ENCODE measurements around the gene PPP2R2C.

DNA sequence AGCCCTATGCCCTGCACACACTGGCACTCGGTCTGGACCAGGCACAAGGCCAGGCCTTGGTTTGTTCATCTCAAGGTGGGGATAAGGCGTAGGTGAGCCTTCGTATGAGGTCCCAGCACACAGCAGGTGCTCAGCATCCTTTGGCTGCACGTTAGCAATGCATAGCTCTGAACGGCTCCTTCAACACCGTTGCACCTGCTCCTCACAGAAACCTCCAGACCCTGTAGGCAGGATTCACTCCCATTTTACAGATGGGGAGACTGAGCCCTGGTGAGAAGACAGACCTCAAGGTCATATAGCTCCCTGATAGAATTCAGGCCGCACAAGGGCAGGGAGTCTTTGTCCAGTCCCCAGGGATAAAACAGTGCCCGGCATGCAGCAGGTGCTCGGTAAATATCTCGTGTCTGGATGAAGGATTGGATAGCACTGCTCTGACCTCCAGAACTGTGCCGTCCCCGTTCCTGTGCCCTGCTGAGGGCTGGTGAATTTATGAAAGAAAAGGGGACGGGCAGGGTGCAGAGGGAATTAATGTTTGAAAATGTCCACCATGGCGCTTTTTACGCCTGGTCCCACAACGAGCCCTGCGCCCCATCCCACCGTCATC lies 2.4 kb downstream of the PPP2R2C start:
- TF ChIP-seq, protein P1, sequence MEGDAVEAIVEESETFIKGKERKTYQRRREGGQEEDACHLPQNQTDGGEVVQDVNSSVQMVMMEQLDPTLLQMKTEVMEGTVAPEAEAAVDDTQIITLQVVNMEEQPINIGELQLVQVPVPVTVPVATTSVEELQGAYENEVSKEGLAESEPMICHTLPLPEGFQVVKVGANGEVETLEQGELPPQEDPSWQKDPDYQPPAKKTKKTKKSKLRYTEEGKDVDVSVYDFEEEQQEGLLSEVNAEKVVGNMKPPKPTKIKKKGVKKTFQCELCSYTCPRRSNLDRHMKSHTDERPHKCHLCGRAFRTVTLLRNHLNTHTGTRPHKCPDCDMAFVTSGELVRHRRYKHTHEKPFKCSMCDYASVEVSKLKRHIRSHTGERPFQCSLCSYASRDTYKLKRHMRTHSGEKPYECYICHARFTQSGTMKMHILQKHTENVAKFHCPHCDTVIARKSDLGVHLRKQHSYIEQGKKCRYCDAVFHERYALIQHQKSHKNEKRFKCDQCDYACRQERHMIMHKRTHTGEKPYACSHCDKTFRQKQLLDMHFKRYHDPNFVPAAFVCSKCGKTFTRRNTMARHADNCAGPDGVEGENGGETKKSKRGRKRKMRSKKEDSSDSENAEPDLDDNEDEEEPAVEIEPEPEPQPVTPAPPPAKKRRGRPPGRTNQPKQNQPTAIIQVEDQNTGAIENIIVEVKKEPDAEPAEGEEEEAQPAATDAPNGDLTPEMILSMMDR (conservative IDR thresholded peaks at IDR 0.05; ENCODE audit: low read depth, low read length): no peak
- TF ChIP-seq EZH2phosphoT487 (IDR thresholded peaks at IDR 0.05; ENCODE audit: borderline replicate concordance, low read length): no peak
- no peak for TF ChIP-seq EZH2 (IDR thresholded peaks at IDR 0.05; ENCODE audit: low read length, unreplicated experiment)

Data from PC-3 (cell line).